ENCODE results near the gene EPB41L5. TPM values are rescaled to one million over a fixed set of nuclear protein-coding genes. Genes with fewer than 3 reads are reported as not detected.

EPB41L5 gene
- total and polyA plus RNA-seq, 10 of the 15 experiments (the other 5 are each of a cell fraction or from before 2014, with no cell fraction given), result 2.1 to 20.4 (median 8.2) TPM

DNA sequence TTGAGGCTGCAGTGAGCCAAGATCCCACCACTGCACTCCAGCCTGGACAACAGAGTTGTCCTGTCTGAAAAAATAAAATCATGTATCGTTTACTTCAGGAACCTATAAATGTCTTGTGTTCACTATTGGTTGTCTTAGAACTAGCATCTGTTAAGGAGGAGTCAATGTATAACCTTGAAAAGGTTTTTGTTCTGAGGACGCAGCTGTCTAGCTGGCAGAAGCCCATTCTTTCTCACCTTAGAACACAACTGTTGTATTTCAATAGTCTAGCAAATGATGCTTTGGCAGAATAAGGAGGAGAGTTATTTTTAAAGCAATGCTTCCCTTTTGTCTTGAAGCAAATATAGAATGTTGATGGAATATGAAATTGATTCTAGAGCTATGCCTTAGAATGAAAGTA lies 21.1 kb downstream of the EPB41L5 start (continued):
- TF ChIP-seq, protein P1, sequence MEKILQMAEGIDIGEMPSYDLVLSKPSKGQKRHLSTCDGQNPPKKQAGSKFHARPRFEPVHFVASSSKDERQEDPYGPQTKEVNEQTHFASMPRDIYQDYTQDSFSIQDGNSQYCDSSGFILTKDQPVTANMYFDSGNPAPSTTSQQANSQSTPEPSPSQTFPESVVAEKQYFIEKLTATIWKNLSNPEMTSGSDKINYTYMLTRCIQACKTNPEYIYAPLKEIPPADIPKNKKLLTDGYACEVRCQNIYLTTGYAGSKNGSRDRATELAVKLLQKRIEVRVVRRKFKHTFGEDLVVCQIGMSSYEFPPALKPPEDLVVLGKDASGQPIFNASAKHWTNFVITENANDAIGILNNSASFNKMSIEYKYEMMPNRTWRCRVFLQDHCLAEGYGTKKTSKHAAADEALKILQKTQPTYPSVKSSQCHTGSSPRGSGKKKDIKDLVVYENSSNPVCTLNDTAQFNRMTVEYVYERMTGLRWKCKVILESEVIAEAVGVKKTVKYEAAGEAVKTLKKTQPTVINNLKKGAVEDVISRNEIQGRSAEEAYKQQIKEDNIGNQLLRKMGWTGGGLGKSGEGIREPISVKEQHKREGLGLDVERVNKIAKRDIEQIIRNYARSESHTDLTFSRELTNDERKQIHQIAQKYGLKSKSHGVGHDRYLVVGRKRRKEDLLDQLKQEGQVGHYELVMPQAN (conservative IDR thresholded peaks at IDR 0.05), result no peak
- no peak for TF ChIP-seq JUNB (IDR thresholded peaks at IDR 0.05)
- TF ChIP-seq EP300 (IDR thresholded peaks at IDR 0.05; ENCODE audit: borderline replicate concordance in 1 of 2, control insufficient read depth in 1 of 2, low read depth in 2 of 2, low read length in 2 of 2), result no peak
- TF ChIP-seq HCFC1 (IDR thresholded peaks at IDR 0.05; ENCODE audit: low read length), result no peak
- TF ChIP-seq SREBF2 (IDR thresholded peaks at IDR 0.05; ENCODE audit: low read length), result no peak
- TF ChIP-seq TCF7 (IDR thresholded peaks at IDR 0.05; ENCODE audit: borderline replicate concordance), result no peak
- no peak for TF ChIP-seq SIX5 (IDR thresholded peaks at IDR 0.05; ENCODE audit: low read depth, low read length, severe bottlenecking)

DNA sequence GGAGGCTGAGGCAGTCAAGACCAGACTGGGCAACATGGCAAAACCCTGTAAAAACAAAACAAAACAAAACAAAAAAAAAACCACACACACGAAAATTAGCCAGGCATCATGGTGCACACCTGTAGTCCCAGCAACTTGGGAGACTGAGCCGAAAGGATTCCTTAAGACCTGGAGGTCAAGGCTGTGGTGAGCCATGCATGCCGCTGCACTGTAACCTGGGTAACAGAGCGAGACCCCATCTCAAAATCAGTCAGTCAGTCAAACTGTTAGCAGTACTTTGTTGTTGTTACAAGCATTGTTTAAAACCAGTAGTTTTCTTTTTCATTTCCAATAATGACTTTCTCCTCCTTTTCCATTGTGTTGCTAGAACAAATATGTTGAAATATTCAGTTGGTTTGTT lies 21.7 kb downstream of the EPB41L5 start:
- intact Hi-C loops (cut with micrococcal nuclease; ENCODE audit: unreplicated experiment), result no loop called here
- POLR2A ChIA-PET, result no interaction called here
- no peak overlapping the region for H3K4me3 ChIP-seq
- no peaks in the 10 kb centered on the region for H3K9me3 ChIP-seq (replicated peaks; ENCODE audit: control insufficient read depth, insufficient read depth, low read length)
- CTCF ChIA-PET, result interaction anchor here (1.7 kb wide), 1 partner anchor 141 kb away, joined by 4 read pairs; no protein-coding TSS in a partner anchor
- no peak overlapping the region for H3K9ac ChIP-seq (ENCODE audit: control insufficient read depth, insufficient read depth, low read length)
- no peaks in the 10 kb centered on the region for H3K27me3 ChIP-seq (replicated peaks in 1 of 2; ENCODE audit: control insufficient read depth in 2 of 2, insufficient read depth in 2 of 2, low read length in 1 of 2)
- H4K20me1 ChIP-seq (ENCODE audit: control insufficient read depth, insufficient read depth), result no peaks in the 10 kb centered on the region
- no peak for DNase-seq (ENCODE audit: low read depth, low spot score)
- H3K36me3 ChIP-seq (ENCODE audit: control insufficient read depth in 2 of 2, insufficient read depth in 2 of 2, low read length in 1 of 2), result no peaks in the 10 kb centered on the region
- H2AFZ ChIP-seq (ENCODE audit: control insufficient read depth, low read depth, low read length), result no peak overlapping the region
- TF ChIP-seq HCFC1 (IDR thresholded peaks at IDR 0.05; ENCODE audit: low read length) (no peak), EP300 (IDR thresholded peaks at IDR 0.05; ENCODE audit: borderline replicate concordance in 1 of 2, control insufficient read depth in 1 of 2, low read depth in 2 of 2, low read length in 2 of 2) (no peak)
- 21% methylated on average over 4 of the region's 4 CpGs for WGBS (ENCODE audit: insufficient coverage, insufficient replicate concordance, low lambda C conversion rate, missing lambda C conversion rate)
- SMC1A ChIA-PET (ENCODE audit: uncharacterized antibody, unreplicated experiment), result no interaction called here
- RAD21 ChIA-PET (ENCODE audit: unreplicated experiment), result interaction anchor here (0.7 kb wide), 1 partner anchor 456 kb away, joined by 3 read pairs; no protein-coding TSS in a partner anchor
- no peak for FAIRE-seq
- no peaks in the 10 kb centered on the region for H3K79me2 ChIP-seq (ENCODE audit: control insufficient read depth, insufficient read depth, low read length)
- ATAC-seq, result no peak
- H3K4me1 ChIP-seq (ENCODE audit: control insufficient read depth, insufficient read depth, low read length), result no peaks in the 10 kb centered on the region; the same call in 1 of the 2 replicates
- no peak overlapping the region for H3K4me2 ChIP-seq (ENCODE audit: control insufficient read depth, insufficient read depth)
- no peak overlapping the region for H3K27ac ChIP-seq (ENCODE audit: control insufficient read depth, insufficient read depth)
- BruUV-seq (replicated peaks), result no TSS peak
- in situ Hi-C loops (cut with MboI), result no loop called here

Data from GM12878 (cell line).